ENCODE results near the gene RSPO4.
"Not testable (repeated sequence)": the region's sequence is repeated elsewhere in the genome, so short reads cannot be mapped to it uniquely, and the experiment has no call there.

RSPO4 gene

GRCh38 chr20:1001911-1002681, at the start of gene RSPO4:
Gene RSPO4 (minus strand): TSS chr20:1002311. CDS start chr20:1002164, 147 bp downstream.
- in situ Hi-C loops (cut with MboI; ENCODE audit: low sequenced_read_pairs), result no loop called here

GRCh38 chr20:1050440-1050839, 48.3 kb upstream of the RSPO4 start:
- in situ Hi-C loops (cut with MboI; ENCODE audit: low sequenced_read_pairs), result no loop called here

GRCh38 chr20:1045860-1046418, 43.8 kb upstream of the RSPO4 start:
- in situ Hi-C loops (cut with MboI; ENCODE audit: low sequenced_read_pairs), result no loop called here

- in situ Hi-C loops (cut with MboI; ENCODE audit: low sequenced_read_pairs), result no loop called here
These were observed 39.8 kb upstream of the RSPO4 start for GRCh38 chr20:1041845-1042390.

GRCh38 chr20:1038205-1038604, 36.1 kb upstream of the RSPO4 start:
- in situ Hi-C loops (cut with MboI; ENCODE audit: low sequenced_read_pairs), result no loop called here

- in situ Hi-C loops (cut with MboI; ENCODE audit: low sequenced_read_pairs), result no loop called here
These were observed 34.9 kb upstream of the RSPO4 start for GRCh38 chr20:1037039-1037438.

GRCh38 chr20:1035466-1035865, 33.4 kb upstream of the RSPO4 start:
- in situ Hi-C loops (cut with MboI; ENCODE audit: low sequenced_read_pairs), result no loop called here

- in situ Hi-C loops (cut with MboI; ENCODE audit: low sequenced_read_pairs), result no loop called here
These were observed 32.3 kb upstream of the RSPO4 start for GRCh38 chr20:1034415-1034789.

GRCh38 chr20:1033751-1034414, 31.8 kb upstream of the RSPO4 start:
- in situ Hi-C loops (cut with MboI; ENCODE audit: low sequenced_read_pairs), result no loop called here

GRCh38 chr20:1029980-1030379, 27.9 kb upstream of the RSPO4 start:
- in situ Hi-C loops (cut with MboI; ENCODE audit: low sequenced_read_pairs), result no loop called here

GRCh38 chr20:1026214-1026613, 24.1 kb upstream of the RSPO4 start:
- in situ Hi-C loops (cut with MboI; ENCODE audit: low sequenced_read_pairs), result not testable (repeated sequence)

- in situ Hi-C loops (cut with MboI; ENCODE audit: low sequenced_read_pairs), result no loop called here
These were observed 20.8 kb upstream of the RSPO4 start for GRCh38 chr20:1022871-1023270.

GRCh38 chr20:1020614-1021013, 18.5 kb upstream of the RSPO4 start:
- in situ Hi-C loops (cut with MboI; ENCODE audit: low sequenced_read_pairs), result no loop called here

- in situ Hi-C loops (cut with MboI; ENCODE audit: low sequenced_read_pairs), result no loop called here
These were observed 17.2 kb upstream of the RSPO4 start for GRCh38 chr20:1019344-1019743.

- in situ Hi-C loops (cut with MboI; ENCODE audit: low sequenced_read_pairs), result no loop called here
These were observed 15.6 kb upstream of the RSPO4 start for GRCh38 chr20:1017677-1018076.

- in situ Hi-C loops (cut with MboI; ENCODE audit: low sequenced_read_pairs), result no loop called here
These were observed 13.1 kb upstream of the RSPO4 start for GRCh38 chr20:1015181-1015580.

- in situ Hi-C loops (cut with MboI; ENCODE audit: low sequenced_read_pairs), result no loop called here
These were observed 12.4 kb upstream of the RSPO4 start for GRCh38 chr20:1014471-1014870.

- in situ Hi-C loops (cut with MboI; ENCODE audit: low sequenced_read_pairs), result no loop called here
These were observed 11.6 kb upstream of the RSPO4 start for GRCh38 chr20:1013566-1014340.

GRCh38 chr20:1012359-1013168, 10.5 kb upstream of the RSPO4 start:
- in situ Hi-C loops (cut with MboI; ENCODE audit: low sequenced_read_pairs), result no loop called here

GRCh38 chr20:1010659-1011058, 8.5 kb upstream of the RSPO4 start:
- in situ Hi-C loops (cut with MboI; ENCODE audit: low sequenced_read_pairs), result no loop called here
